GM18520 (cell line): ENCODE measurements around the gene RASSF1.

ENCODE experiments used
- ATAC-seq: cut with Tn5 transposase; IDR thresholded peaks from one replicate; pipeline ENCODE4 v1.9.1; 2021; ENCODE audit not compliant: unreplicated experiment

The RASSF1 gene, protein sequence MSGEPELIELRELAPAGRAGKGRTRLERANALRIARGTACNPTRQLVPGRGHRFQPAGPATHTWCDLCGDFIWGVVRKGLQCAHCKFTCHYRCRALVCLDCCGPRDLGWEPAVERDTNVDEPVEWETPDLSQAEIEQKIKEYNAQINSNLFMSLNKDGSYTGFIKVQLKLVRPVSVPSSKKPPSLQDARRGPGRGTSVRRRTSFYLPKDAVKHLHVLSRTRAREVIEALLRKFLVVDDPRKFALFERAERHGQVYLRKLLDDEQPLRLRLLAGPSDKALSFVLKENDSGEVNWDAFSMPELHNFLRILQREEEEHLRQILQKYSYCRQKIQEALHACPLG

DNA sequence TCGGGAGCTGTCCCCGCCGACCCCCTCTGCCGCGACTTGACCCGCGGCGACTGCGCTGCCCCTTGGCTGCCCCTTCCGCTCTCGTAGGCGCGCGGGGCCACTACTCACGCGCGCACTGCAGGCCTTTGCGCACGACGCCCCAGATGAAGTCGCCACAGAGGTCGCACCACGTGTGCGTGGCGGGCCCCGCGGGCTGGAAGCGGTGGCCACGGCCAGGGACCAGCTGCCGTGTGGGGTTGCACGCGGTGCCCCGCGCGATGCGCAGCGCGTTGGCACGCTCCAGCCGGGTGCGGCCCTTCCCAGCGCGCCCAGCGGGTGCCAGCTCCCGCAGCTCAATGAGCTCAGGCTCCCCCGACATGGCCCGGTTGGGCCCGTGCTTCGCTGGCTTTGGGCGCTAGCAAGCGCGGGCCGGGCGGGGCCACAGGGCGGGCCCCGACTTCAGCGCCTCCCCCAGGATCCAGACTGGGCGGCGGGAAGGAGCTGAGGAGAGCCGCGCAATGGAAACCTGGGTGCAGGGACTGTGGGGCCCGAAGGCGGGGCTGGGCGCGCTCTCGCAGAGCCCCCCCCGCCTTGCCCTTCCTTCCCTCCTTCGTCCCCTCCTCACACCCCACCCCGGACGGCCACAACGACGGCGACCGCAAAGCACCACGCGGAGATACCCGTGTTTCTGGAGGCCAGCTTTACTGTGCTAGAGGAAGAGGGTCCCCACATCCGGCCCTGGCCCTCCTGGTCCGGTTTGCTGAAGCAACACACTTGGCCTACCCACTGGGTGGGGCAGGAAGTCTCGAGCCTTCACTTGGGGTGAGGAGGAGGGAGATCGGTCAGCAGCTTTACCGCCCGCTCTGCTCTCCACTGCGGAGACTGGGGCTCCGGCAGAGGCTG, at the start of gene RASSF1:
Gene RASSF1, minus strand, starts transcription at position 389 of the 882 bp plus-strand sequence. Its CDS starts 31 bp downstream, at position 358.
- no peak for ATAC-seq

DNA sequence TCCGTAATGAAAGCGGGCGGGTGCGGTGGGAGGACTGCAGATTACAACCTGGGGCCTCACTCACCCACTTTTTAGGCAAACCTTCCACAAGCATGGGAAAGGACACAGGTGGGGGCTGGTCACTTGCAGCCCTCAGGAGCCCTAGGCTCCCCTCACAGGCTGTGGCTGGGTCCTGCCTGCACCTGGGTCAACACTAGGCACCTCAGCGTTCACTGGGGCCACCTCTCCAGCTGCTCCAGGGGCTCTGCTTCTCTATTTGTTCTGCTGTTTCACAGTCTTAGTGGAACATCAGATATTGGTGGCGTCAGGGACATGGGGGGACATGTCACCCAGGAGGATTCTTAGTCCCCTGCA, 48.8 kb upstream of the RASSF1 start:
- ATAC-seq: no peak

DNA sequence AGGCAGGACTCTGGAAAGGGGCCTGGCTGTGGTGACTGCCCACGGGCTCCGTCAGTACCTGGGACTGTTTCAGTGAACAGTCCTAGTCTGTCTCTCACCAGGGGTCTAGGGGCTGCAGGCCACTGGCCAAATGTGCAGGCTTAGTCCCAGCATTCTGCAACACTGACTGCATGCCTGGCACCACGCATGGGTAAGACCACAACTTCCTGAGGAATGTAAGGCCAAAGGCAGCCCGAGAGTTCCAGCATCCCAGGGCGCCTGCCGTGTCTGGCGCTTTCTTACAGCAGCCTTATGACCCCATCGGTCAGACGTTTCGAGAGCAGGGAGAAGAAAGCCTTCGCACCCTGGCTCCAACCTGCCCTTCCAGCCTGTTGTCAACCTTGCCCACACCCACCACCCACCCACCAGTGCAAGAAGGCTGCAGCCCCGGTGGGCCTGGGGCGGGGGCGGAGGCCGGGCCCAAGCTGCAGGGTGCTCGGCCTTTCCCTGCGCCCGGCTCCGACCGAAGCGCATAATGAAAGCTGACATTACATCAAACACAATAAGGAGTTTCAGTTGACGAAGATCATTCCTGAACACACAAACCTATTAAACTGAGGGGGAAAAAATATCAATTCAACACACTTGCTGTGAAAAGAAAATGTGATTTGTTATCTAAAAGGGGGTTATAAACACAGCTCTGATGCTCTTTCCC, 48.2 kb upstream of the RASSF1 start:
- ATAC-seq: no peak

DNA sequence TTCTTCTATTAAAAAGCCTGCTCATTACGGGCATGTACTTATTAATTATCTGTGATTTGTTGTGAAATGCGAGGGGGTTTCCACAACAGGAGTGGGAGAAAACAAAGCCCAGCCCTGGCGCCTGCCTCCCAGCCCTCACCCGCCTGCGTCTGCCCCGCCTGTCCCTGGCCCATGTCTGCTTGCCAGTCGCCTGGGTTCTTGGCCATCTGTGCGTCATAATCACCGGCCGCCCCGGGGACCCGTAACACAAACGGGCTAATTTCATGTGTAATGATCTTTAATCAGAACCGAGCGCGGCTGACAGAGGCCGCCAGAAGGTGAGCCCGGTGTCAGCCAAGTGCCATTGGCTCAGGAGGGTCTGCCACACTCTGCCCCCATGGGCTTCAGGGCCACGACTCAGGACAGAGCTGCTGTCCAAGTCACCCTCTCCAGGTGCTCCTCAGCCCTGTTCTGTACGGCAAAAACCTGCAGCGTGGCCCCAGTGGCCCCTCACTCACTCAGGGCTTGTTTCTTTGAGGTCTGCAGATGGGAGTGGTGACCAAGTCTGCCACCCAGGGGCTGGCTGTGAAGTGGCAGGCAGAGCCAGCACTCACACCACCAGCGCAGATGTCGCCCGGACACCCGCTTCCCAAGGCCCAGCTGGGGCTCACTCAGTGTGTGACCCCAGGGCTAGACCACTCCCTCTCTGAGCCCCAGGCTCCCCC, 47.5 kb upstream of the RASSF1 start:
- no peak for ATAC-seq

DNA sequence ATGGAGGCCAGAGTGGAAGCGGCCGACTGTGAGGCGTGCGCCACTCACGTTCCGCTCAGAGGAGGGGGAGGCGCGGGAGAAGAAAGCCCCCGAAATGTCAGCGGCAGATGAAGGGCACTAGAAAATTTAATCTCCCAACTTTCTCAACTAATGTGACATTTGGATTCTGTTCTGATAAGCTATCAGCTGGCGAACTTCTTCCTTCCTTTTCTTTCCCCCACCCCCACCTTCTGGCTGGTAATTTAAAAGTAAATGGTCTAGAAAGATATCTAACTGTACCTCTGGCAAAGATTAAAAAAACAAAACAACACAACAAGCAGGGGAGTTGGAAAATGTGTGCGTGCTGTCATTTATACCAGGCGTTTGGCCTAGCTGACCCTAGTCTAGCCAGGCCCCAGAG, 45.1 kb upstream of the RASSF1 start:
- no peak for ATAC-seq

DNA sequence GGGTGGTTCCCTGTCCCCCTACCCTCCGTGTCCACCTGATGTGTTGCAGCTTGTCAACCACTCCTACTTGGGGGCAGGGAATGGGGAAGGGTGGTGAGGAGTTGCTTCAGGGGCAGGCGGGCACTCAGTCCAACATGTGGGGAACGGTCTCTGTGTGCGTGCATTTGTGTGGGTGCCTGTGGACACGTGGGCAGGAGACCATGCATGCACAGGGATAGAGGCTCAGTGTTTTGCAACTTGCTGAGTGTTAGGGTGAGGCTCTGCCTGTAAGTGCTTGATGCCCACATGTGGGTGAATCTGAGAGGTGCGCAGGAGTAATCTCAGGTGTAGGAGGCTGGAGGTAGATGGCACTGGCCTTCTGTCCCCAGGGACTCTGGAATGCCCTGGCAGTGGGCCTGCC, 43.1 kb upstream of the RASSF1 start:
- ATAC-seq: no peak

DNA sequence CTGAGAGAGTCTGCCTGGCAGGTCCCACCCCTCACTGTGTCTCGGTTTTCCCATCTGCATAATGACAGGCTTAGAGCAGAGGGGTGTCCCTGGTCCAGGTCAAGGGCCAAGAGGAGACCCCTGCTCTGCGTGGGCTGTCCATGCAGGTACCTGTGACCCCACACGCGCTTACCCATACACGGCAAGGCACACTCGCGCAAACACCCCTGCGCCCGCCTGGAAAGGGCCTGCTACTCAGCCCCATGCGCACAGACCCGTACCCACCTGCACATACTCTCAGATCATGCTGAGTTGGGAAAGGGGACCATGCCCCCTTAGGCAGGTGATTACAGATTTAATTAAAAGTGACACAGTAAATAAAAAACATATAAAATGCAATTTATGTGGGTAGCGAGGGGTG, 42.1 kb upstream of the RASSF1 start:
- no peak for ATAC-seq

DNA sequence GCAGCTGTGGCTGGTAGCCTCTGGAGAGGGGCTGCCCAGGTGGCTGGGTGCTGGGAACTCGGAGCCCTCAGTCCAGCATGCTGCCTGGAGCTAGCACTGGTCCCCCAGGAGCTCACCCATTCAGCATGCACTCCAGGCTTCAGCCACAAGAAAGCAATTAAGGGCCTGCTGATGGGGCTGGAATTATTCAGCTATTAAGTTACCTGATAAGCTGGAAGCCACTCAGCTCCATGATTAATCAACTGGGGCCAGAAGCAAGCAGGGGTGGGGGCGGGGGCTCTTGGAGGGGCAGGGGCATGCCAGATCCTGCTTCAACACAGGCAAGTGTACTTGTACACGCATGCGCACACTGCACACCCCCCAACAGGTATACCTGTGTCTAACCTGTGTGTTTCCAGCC, 40.7 kb upstream of the RASSF1 start:
- no peak for ATAC-seq

DNA sequence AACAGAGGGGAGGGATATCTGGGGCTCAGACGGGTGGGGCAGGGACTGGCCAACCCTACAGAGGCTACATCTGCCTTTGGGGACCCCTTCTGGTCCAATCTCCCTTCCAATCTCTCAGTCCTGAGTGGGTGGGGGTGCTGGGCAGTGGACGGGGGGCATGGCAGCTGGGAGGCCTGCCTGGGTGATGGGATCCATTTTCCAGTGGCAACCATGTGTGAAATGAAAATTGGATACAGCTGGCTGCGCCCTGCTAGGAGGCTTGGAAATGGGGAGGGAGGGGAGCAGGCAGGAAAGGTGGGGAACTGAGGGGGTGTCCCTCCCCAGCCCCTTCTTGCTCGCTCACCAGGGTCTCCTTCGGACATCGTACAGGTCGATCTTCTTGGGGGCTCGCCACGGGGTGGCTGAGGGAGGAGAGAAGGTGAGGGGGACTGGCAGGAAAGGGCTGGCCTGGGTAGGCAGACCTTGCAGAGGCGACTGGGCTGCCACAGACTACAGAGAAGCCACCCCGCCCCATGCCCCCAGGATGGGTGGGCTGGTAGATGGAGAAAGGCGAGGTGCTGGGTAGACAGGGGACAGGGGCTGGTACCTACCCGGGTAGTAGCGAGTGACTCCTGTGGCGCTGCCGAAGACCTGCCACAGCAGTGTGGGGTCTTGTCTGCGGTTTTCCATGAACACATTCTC, 39.9 kb upstream of the RASSF1 start:
- ATAC-seq: no peak

DNA sequence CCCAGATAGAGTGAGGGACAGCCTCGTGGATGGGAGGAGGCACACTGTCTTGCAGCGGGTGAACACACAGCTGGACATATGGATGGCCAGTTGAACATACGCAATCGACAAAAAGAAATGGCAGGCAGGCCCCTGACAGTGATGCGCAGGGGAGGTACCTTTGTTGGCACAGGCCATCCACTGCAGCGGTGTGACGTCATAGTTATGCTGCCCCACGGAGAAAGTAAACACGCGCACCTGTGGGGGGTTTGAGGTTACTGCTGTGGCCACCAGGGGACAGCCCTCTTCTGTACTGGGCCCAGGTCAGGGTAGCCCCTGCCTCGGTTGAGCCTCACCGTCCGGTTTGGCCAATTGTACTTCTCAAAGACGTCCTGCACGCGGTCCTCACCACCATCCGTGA, 38.1 kb upstream of the RASSF1 start:
- ATAC-seq: no peak

DNA sequence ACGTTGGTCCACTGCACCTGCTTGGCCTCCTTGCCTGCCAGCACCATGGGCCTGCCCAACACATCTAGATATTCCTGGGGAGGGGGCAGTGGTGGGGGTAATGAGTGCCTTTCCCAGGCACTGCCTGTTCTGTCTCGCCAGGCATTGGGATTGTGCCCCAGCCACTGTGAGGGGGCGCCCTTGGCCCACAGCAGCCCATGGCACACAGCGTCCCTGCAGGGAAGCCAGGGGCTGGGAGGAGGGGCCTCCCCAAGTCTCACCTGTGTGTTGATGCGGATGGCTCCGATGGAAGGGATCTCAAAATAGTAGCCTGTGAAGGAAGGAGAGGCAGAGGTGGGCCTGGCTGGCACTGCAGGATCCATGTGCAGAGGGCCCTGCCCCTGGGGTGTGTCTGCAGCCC, 37.4 kb upstream of the RASSF1 start:
- ATAC-seq: no peak

DNA sequence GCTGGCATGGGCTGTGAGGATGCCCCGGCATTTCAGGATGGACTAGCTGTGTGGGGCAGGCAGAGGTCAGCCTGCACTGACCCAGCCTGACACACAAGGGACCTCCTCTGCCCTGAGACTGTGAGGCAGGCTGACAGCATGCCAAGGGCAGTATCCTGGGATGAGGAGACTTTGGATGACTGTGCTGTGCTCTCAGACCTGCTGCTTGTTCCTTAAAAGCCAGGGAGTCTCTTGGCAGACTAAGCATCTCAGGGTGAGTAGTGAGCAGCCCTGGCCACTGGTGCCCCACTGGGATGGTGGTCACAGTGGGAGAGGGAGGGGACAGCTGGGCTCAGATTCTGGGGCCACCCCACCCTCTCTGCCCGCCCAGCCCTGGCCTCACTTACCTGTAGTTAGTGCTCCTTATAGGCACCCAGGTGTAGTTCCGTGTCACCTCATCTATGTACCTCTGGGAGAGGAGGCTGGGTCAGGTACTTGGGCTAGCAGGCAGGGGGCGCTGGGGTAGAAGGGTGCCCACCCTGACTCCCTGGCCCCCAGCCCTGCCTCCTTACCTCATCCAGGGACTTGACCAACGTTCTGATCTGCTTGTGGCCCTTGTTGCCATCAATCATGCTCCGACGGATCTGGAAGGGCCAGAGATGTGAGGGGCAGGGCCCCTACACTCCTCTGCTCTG, 34.8 kb upstream of the RASSF1 start:
- no peak for ATAC-seq

DNA sequence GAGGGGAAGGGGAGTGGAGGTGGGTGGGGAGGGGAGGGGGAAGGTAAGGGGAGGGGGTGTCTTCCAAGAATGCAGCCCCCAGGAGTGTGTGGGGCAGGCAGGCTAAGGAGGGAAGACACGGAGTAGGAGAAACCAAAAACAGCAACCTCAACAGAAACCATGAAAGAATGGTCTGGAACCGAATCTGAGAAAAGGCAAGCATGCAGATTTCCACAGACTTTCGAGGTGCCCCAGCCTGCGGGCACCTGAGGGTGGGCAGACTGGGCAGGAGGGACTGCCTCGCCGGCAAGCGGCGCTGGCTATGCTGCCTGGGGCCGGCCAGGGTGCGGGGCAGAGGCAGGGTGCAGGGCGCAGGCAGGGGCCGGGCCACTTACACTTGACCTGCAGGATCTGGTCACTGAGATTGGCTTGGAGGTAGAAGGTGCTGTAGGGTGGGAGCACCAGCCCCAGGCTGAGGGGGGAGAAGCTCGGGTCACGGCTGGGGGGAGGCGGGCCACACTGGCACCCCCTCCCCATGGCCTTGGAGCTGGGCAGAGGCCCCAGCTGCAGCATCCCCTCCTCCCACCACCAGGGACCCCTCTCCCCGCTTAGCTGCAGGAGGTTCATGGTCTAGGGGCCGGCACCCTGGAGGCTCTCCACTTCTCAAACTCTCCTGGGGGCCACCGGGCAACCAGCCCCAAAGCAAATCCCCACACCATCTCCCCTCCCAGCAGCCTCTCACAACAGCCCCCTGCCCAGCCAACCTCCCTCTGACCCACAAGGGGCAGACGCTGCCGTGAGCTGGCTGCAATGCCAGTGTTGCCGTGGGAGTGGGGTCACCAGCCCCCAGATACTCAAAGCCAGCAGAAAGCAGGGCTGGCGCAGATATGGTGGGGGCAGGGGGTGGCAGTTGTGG, 34.0 kb upstream of the RASSF1 start:
- no peak for ATAC-seq

DNA sequence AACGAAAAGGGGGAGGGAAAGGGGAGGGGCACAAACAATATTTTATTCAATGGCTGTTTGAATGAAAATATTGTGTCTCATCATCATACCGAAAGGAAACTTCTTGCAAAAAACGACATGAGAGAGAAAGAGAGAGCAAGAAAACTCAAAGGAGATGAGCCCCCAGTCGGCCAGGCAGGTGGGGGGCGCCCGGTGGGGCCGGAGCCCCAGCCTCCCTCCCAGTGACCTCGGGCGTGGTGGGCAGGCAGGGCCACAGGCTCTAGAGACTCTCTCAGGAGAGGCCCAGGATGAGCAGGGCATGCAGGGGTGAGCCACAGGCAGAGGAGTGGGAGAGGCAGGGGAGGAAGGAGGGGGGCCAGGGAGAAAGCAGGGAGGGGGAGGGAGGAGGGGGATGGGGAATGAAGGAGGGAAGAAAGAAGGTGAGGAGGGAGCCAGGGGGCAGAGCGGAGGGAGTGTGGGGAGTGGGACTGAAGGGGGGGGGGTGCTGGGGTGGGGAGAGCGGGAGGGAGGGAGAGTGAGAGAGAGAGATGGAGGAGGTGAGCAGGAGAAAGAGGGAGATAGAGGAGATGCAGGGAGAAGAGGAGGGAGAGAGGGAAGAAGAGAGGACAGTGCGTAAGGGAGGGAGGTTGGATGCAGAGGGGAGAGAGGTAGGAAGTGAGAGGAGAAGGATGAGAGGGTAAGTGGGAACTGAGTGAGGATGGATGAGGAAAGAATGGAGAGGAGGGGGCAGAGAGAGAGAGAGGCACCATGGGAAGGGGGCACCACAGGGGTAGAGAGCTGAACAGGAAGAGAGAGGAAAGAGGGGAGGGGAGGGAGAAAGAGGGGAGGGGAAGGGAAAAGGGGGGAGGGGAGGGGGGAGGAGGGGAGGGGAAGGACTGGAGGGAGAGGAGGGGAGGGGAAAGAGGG, 32.8 kb upstream of the RASSF1 start:
- no peak for ATAC-seq

DNA sequence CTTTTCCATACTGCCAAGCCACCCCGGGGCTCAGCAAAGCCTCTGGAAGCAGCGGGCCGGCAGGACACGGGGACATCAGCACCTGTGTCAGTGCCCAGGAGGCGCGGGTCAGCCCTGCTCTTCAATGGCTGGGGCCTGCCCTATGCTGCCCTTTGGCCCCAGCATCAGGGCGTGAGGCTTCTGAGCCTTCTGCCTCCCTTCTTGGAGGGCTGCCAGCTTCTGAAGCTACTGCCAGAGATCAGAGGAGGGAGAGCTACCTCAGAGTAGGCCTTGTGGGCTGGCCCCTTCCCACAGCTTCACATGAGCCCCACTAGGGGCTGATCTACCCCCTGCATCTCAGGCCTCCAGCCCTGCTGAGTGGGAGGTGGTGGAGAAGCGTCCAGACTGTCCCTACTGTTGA, 31.7 kb upstream of the RASSF1 start:
- no peak for ATAC-seq

DNA sequence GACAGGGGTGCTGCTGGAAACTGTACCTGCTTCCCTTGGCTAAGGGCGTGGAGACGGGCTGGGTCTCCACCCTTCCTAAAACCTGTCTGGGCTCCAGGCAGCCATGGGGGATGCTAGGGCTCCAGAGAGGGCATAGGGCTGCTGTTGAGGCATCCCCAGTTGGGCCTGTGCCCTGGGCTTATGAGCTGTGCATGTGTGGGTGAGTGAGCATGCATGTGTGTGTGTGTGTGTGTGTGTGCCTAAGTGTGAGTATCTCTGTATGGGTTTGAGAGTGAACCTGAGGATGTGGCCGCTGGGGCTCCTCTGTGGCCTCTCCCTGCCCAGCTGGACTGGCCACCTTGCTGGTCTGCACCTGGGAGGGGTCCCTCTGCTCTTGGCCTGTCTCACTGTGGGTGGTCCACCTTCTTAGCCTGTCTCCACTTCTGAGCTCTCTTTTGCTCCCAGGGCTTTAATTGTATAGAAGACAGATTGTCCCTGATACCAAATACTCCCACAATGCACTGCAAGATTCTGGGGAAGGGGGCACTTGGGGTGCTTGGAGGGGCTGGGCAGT, 30.6 kb upstream of the RASSF1 start:
- no peak for ATAC-seq

DNA sequence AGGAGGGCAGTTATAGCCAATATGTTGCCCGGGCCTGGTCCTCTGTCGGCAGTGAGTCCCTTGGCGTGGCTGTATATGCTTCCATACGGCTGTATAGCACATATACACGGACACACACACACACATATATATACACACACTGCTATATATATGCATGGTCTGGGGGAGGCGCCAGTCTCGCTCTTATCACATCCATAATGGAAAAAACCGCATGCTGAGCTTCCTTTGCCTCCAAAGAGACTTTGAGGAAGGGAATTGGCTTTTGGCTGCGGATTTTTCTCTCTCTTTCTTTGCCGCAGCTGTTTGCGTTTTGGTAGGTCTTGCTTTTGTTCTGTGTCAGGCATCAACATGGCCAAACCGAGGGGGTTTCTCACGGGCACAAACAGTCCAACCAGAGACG, 30.0 kb upstream of the RASSF1 start:
- no peak for ATAC-seq
